GM12878 (cell line): Measurements from ENCODE around the gene METTL16. TPM values are rescaled to one million over a fixed set of nuclear protein-coding genes. Genes with fewer than 3 reads are reported as not detected.

Experiments
- ATAC-seq: fragments of 200-7000 bp; cut with Tn5 transposase; 3 replicates; pipeline ENCODE4 v1.9.1; 2020; ENCODE audit warnings: mild to moderate bottlenecking, moderate library complexity
- BruUV-seq: library from RNA; stranded (reverse); fragments of 400-500 nt; replicated peaks from 2 replicates; lab custom pipeline; 2021; lab: Mats Ljungman, UMichigan
- CTCF ChIA-PET: fragments of 300-600 bp; sonication (Branson Sonifier 250); formaldehyde crosslinking; extraction: SDS; loops from one replicate; lab custom pipeline; 2021; ENCODE audit warnings: inconsistent platforms; lab: Yijun Ruan, JAX
- POLR2A ChIA-PET: fragments of 350-600 bp; formaldehyde crosslinking; extraction: SDS; loops from one replicate; lab custom pipeline; 2021; ENCODE audit warnings: inconsistent platforms; lab: Charles Lee
- RAD21 ChIA-PET: fragments of 300-600 bp; sonication (Branson Sonifier 250); formaldehyde crosslinking; loops from one replicate; lab custom pipeline; 2023; ENCODE audit warnings: antibody characterized with exemption; ENCODE audit not compliant: unreplicated experiment; lab: Charles Lee
- SMC1A ChIA-PET: fragments of 300-600 bp; sonication (Branson Sonifier 250); formaldehyde crosslinking; loops from one replicate; lab custom pipeline; 2023; ENCODE audit not compliant: unreplicated experiment, uncharacterized antibody; lab: Charles Lee
- DNase-seq: peaks from one replicate; pipeline ENCODE4 v3.0.0-alpha.2; 2011; ENCODE audit warnings: low read depth, low spot score
- FAIRE-seq: peaks from 3 replicates; lab custom pipeline; 2011; peaks lifted over from hg19 to GRCh38; lab: Jason Lieb, UNC
- H2AFZ ChIP-seq: 2 replicates; pipeline ENCODE4 v1.6.0; 2011; ENCODE audit warnings: low read depth, low read length, control low read depth; ENCODE audit not compliant: control insufficient read depth
- H3K27ac ChIP-seq: 2 replicates; pipeline ENCODE4 v1.5.1; 2011; ENCODE audit warnings: control low read depth; ENCODE audit not compliant: control insufficient read depth, insufficient read depth
- H3K27me3 ChIP-seq, 2 experiments: replicated peaks in 1 of 2; 2 replicates each; pipeline versions ENCODE4 v1.6.0 to v1.6.1; 2011; ENCODE audit warnings: low read length in 1 of 2; ENCODE audit not compliant: control insufficient read depth in 2 of 2, insufficient read depth in 2 of 2
- H3K36me3 ChIP-seq, 2 experiments: 2 replicates each; pipeline ENCODE4 v1.5.1; 2011; ENCODE audit warnings: low read length in 1 of 2; ENCODE audit not compliant: control insufficient read depth in 2 of 2, insufficient read depth in 2 of 2
- H3K4me1 ChIP-seq: 2 replicates; pipeline ENCODE4 v1.6.1; 2011; ENCODE audit warnings: mild to moderate bottlenecking, low read length, moderate library complexity, mixed read lengths; ENCODE audit not compliant: control insufficient read depth, insufficient read depth
- H3K4me2 ChIP-seq: 2 replicates; pipeline ENCODE4 v1.6.0; 2011; ENCODE audit warnings: control low read depth; ENCODE audit not compliant: control insufficient read depth, insufficient read depth
- H3K4me3 ChIP-seq: fragments of 200-600 bp; sonication (generic); 2 replicates; pipeline ENCODE4 v1.5.1; 2016
- H3K79me2 ChIP-seq: 2 replicates; pipeline ENCODE4 v1.6.0; 2011; ENCODE audit warnings: low read length; ENCODE audit not compliant: control insufficient read depth, insufficient read depth
- H3K9ac ChIP-seq: 2 replicates; pipeline ENCODE4 v1.8.0; 2011; ENCODE audit warnings: low read length, control low read depth, mixed read lengths; ENCODE audit not compliant: control insufficient read depth, insufficient read depth
- H3K9me3 ChIP-seq: replicated peaks from 3 replicates; pipeline ENCODE4 v1.5.1; 2011; ENCODE audit warnings: mild to moderate bottlenecking, low read length; ENCODE audit not compliant: control insufficient read depth, insufficient read depth
- H4K20me1 ChIP-seq: 2 replicates; pipeline ENCODE4 v1.6.0; 2011; ENCODE audit not compliant: control insufficient read depth, insufficient read depth
- ASH2L ChIP-seq: fragments of 300-600, 200-600 bp; sonication (generic); IDR thresholded peaks from 2 replicates; pipeline ENCODE4 v1.6.1; 2017; ENCODE audit warnings: low read depth, mild to moderate bottlenecking, borderline replicate concordance
- ATF2 ChIP-seq: IDR thresholded peaks from 2 replicates; pipeline ENCODE4 v1.6.1; 2012; ENCODE audit warnings: low read length, inconsistent platforms
- IRF3 ChIP-seq: fragments of 450-650 bp; IDR thresholded peaks from 2 replicates; pipeline ENCODE4 v1.6.1; 2014; ENCODE audit warnings: mild to moderate bottlenecking
- NFXL1 ChIP-seq: fragments of 450-650 bp; IDR thresholded peaks from 2 replicates; pipeline ENCODE4 v1.6.1; 2017; ENCODE audit warnings: antibody characterized with exemption, mild to moderate bottlenecking, borderline replicate concordance
- RBBP5 ChIP-seq: fragments of 200-600 bp; sonication (generic); conservative IDR thresholded peaks from 2 replicates; pipeline ENCODE4 v1.6.1; 2016
- SIX5 ChIP-seq: IDR thresholded peaks from 2 replicates; pipeline ENCODE4 v1.6.1; 2011; ENCODE audit warnings: mild to moderate bottlenecking, low read depth, low read length, moderate library complexity; ENCODE audit not compliant: severe bottlenecking
- SKIL ChIP-seq: fragments of 450-650 bp; IDR thresholded peaks from 2 replicates; pipeline ENCODE4 v1.6.1; 2017; ENCODE audit warnings: mild to moderate bottlenecking, low read depth, inconsistent platforms; ENCODE audit not compliant: poor library complexity, severe bottlenecking
- SMC3 ChIP-seq: IDR thresholded peaks from 2 replicates; pipeline ENCODE4 v1.6.1; 2011; ENCODE audit warnings: low read length, improper control_type of control experiment, borderline replicate concordance
- ZNF217 ChIP-seq: fragments of 450-650 bp; IDR thresholded peaks from 2 replicates; pipeline ENCODE4 v1.6.1; 2017; ENCODE audit warnings: antibody characterized with exemption, mild to moderate bottlenecking
- ZNF622 ChIP-seq: fragments of 450-650 bp; IDR thresholded peaks from 2 replicates; pipeline ENCODE4 v1.6.1; 2017; ENCODE audit warnings: mild to moderate bottlenecking, inconsistent platforms
- WGBS: methylation state at CpG from one replicate; pipeline ENCODE4 v1.1.6; 2016; ENCODE audit warnings: low lambda C conversion rate; ENCODE audit not compliant: insufficient replicate concordance, insufficient coverage; ENCODE audit errors: missing lambda C conversion rate; 5-methylcytosine and 5-hydroxymethylcytosine counted together
- in situ Hi-C: fragments of 300-500 bp; cut with MboI; formaldehyde crosslinking; loops from 9 replicates; pipeline ENCODE4 v1.14.3; 2018; ENCODE audit warnings: mixed read lengths
- intact Hi-C: fragments of 100-400 bp; cut with micrococcal nuclease; formaldehyde crosslinking; loops from one replicate; pipeline ENCODE4 v1.14.2; 2022; ENCODE audit not compliant: unreplicated experiment
- polyA plus RNA-seq, 11 experiments: library from polyadenylated mRNA; depleted of rRNA in 4 of 11; unstranded in 6 of 11; stranded (reverse) in 5 of 11; fragments of >200 nt; fragmentation: Nextera tagmentation in 4 of 11; fragmentation: Illumina TruSeq in 1 of 11; extraction: Ambion mirVana in 4 of 11; extraction: Trizol in 1 of 11; gene quantifications; 1 replicate in 1 of 11; 2 replicates in 10 of 11; pipeline versions ENCODE4 v1.2.1 to v1.2.3, GENCODE V29; 2011 to 2016; ENCODE audit warnings: inconsistent platforms in 2 of 11, missing spikeins in 2 of 11, low read depth in 1 of 11
- total RNA-seq, 4 experiments: library from RNA; depleted of rRNA in 3 of 4; stranded (reverse); fragments of >200 nt in 3 of 4; fragmentation: Illumina TruSeq in 1 of 4; extraction: Trizol in 1 of 4; gene quantifications; 2 replicates each; pipeline versions ENCODE4 v1.2.1 to v1.2.3, GENCODE V29; 2013 to 2021

The METTL16 gene
- total and polyA plus RNA-seq, 10 of the 15 experiments (the other 5 are each of a cell fraction or from before 2014, with no cell fraction given): 15.6 to 34.3 (median 23.7) TPM

GRCh38 chr17:2405247-2405926 lies 106.3 kb downstream of the METTL16 start:
- Histone ChIP-seq H3K36me3 (no peaks in the 10 kb centered on the region), H3K9ac (no peak overlapping the region), H3K79me2 (no peaks in the 10 kb centered on the region), H3K9me3 (no peaks in the 10 kb centered on the region), H4K20me1 (no peaks in the 10 kb centered on the region), H3K4me1 (peaks cover 4% of the 10 kb centered on the region), H3K27ac (no peak overlapping the region), H3K4me3 (no peak overlapping the region), H2AFZ (no peak overlapping the region), H3K4me2 (no peak overlapping the region; the same call in 1 of the 2 replicates), H3K27me3 (no peaks in the 10 kb centered on the region)
- no peak for ATAC-seq
- RAD21 ChIA-PET: interaction anchor here (6.7 kb wide), 1 partner anchor 23 kb away, joined by 54 read pairs; no protein-coding TSS in a partner anchor
- SMC1A ChIA-PET: interaction anchor here (2.0 to 4.8 kb wide), 2 partner anchors 11 to 23 kb away, joined by 8 to 35 read pairs; no protein-coding TSS in a partner anchor
- CTCF ChIA-PET: interaction anchor here (4.8 to 9.8 kb wide), 2 partner anchors 11 to 23 kb away, joined by 38 to 105 read pairs; no protein-coding TSS in a partner anchor
- intact Hi-C loops (loop anchor here (10.0 kb wide), 1 partner anchor 189 kb away; the partner anchor contains the start of gene PAFAH1B1), in situ Hi-C loops (loop anchor here (25.0 kb wide), 1 partner anchor 607 kb away; no protein-coding TSS in a partner anchor)
- POLR2A ChIA-PET: interaction anchor here (1.1 kb wide), 1 partner anchor 11 kb away, joined by 3 read pairs; no protein-coding TSS in a partner anchor
- 94% methylated on average over 14 of the region's 14 CpGs for WGBS
- no peak for TF ChIP-seq RBBP5
- TF ChIP-seq SKIL: no peak
- TF ChIP-seq SMC3: no peak
- no peak for TF ChIP-seq IRF3
- TF ChIP-seq ASH2L: no peak
- TF ChIP-seq NFXL1: no peak
- no peak for TF ChIP-seq ATF2
- no peak for TF ChIP-seq SIX5
- TF ChIP-seq ZNF217: no peak
- no peak for TF ChIP-seq ZNF622
- BruUV-seq: no TSS peak
- no peak for DNase-seq
- no peak for FAIRE-seq
